IPS DF 6.9 (cell line): Measurements from ENCODE around the gene SMDT1.
"Not testable (repeated sequence)": the region's sequence is repeated elsewhere in the genome, so short reads cannot be mapped to it uniquely, and the experiment has no call there.

ENCODE experiments used
- DNase-seq: peaks from one replicate; pipeline ENCODE4 v3.0.0-alpha.2; 2013; ENCODE audit warnings: low read depth, low spot score
- H3K27ac ChIP-seq: one replicate; pipeline ENCODE4 v1.5.1; 2013; ENCODE audit warnings: low read length, control low read depth
- H3K27me3 ChIP-seq: 2 replicates; pipeline ENCODE4 v1.6.1; 2013; ENCODE audit warnings: mild to moderate bottlenecking, low read length; ENCODE audit not compliant: control insufficient read depth, insufficient read depth
- H3K36me3 ChIP-seq: 2 replicates; pipeline ENCODE4 v1.6.1; 2013; ENCODE audit warnings: low read length; ENCODE audit not compliant: control insufficient read depth, insufficient read depth
- H3K4me1 ChIP-seq: 2 replicates; pipeline ENCODE4 v1.6.1; 2013; ENCODE audit warnings: low read length; ENCODE audit not compliant: control insufficient read depth, insufficient read depth
- H3K4me3 ChIP-seq: 2 replicates; pipeline ENCODE4 v1.5.1; 2013; ENCODE audit warnings: mild to moderate bottlenecking, low read length
- H3K9me3 ChIP-seq: 2 replicates; pipeline ENCODE4 v1.6.1; 2013; ENCODE audit warnings: low read length, inconsistent platforms; ENCODE audit not compliant: control insufficient read depth, insufficient read depth
- WGBS: extraction: QIAGEN DNeasy Blood & Tissue Kit; methylation state at CpG from one replicate; pipeline ENCODE4 v1.1.7; 2013; ENCODE audit warnings: mixed read lengths, missing lambda C conversion rate; ENCODE audit not compliant: insufficient read length, insufficient coverage; 5-methylcytosine and 5-hydroxymethylcytosine counted together

SMDT1 gene

DNA sequence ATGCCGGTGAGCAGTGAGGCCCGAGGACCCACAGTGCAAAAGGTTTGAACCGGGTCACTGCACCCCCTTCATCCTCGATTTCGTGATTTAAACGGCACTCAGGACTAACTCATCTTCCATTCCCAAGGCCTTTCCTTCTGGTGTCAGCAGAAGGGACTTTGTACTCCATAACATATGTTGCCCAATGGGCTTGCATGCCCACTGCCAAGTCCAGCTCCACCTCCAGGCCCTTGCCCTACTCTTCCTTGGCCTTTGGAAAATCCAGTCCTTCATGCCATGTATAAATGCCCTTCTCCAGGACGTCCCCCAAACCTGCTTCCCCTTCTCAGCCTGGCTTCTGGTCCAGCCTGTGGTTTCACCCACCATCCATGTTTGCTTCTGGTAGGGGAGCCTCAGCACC lies 50.7 kb downstream of the SMDT1 start:
- H3K27ac ChIP-seq, H3K4me1 ChIP-seq, H3K4me3 ChIP-seq, H3K27me3 ChIP-seq, H3K9me3 ChIP-seq, DNase-seq, H3K36me3 ChIP-seq: not testable (repeated sequence)
- WGBS, result no CpG with 5 or more reads among the region's 7 CpGs

DNA sequence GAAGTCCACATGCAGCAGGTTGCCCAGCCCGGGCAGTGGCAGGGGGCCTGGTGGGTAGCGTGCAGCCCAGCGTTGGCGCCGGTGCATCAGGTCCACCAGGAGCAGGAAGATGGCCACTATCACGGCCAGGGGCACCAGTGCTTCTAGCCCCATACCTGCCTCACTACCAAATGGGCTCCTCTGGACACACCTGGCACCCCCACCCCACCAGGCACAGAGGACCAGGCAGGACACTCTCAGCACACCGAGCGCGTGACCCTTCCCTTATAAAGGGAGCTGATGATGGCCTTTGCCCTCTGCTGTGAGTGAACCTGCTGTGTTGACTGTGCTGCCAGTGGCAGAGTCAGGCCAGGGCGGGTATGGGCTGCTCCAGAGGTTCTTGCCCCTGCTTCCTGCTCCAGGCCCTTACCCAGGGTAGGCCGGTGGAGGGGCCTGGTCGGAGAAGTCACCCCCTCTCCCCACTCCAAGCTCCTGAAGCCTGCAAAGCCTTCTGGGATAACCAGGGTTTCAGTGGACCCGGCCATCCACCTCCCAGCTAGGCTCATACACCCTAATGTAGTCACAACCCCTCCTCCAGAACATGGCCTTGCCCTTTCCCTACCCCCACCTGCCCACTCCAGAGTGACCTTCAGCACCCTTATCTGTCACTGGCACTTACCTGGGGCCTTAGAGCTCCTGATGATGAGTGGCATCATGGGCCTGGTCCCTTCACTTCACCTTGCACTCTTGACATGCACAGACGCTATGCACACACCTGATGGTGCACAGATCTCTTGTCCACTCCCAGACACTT lies 51.3 kb downstream of the SMDT1 start, which contains the start of gene CYP2D6:
Gene CYP2D6 (minus strand): TSS at position 172 of the 793 bp plus-strand sequence. CDS start 19 bp downstream, at position 153.
- DNase-seq, H3K27me3 ChIP-seq, H3K27ac ChIP-seq, H3K4me1 ChIP-seq, H3K4me3 ChIP-seq, H3K9me3 ChIP-seq, H3K36me3 ChIP-seq: not testable (repeated sequence)
- WGBS, result no CpG with 5 or more reads among the region's 14 CpGs

DNA sequence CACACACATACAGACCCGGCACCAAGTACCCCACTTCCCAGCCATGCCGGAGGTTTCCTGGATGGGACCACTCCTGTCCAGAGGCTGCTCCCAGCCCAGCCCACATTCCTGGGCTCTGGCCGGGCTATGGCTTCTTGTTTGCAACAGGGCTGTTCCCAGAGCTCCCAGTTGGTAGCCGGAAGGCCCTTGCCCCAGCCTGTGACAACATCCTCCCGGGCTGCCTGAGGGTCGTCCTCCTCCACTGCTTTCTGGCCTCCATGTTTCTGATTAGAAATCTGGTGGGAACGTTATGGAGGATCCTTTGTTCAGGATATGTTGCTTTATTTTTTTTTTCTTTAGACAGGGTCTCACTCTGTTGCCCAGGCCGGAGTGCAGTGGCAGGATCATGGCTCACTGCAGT lies 52.1 kb downstream of the SMDT1 start:
- whole genome bisulfite sequencing, result no CpG with 5 or more reads among the region's 8 CpGs
- Histone ChIP-seq H3K27ac (no peak overlapping the region), H3K9me3 (no peaks in the 10 kb centered on the region), H3K36me3 (no peaks in the 10 kb centered on the region), H3K4me1 (peaks cover 2% of the 10 kb centered on the region), H3K4me3 (no peak overlapping the region), H3K27me3 (no peaks in the 10 kb centered on the region)
- no peak for DNase-seq

DNA sequence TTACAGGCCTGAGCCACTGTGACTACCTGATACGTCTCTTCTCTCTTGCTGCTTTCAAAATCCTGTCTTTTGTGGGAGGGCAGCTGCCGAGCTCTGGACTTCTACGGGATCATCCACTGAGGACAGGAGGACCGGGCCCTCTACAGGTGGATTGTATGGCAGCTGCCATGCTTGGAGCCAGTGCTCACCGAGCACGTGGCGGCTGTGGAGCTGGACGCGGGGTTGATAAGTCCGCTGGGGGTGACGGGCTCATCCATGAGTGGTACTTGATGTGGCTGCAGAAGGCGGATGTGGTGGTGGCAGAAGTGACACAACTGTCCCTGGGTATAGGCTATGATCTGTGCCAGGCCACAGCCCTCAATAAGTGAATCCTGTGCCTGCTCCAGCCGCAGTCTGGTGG lies 53.0 kb downstream of the SMDT1 start:
- Histone ChIP-seq H3K4me3 (no peak overlapping the region), H3K36me3 (no peaks in the 10 kb centered on the region), H3K27ac (no peak overlapping the region), H3K4me1 (peaks cover 2% of the 10 kb centered on the region), H3K9me3 (no peaks in the 10 kb centered on the region), H3K27me3 (no peaks in the 10 kb centered on the region)
- DNase-seq, result no peak
- WGBS, result no CpG with 5 or more reads among the region's 13 CpGs
